ENCODE data around the gene ATOH8.

GRCh38 chr2:85735691-85736090, 18.1 kb upstream of the ATOH8 start:
- TF ChIP-seq PRDM15 (CRISPR knock-in tag; IDR thresholded peaks at IDR 0.05), result no peak
- no peak for TF ChIP-seq ZZZ3 (IDR thresholded peaks at IDR 0.05; ENCODE audit: control insufficient read depth, insufficient read length, low read depth)
- TF ChIP-seq KLF5 (IDR thresholded peaks at IDR 0.05; ENCODE audit: partially characterized antibody), result no peak
- no peak for TF ChIP-seq HDGF (IDR thresholded peaks at IDR 0.05)
